GM19463 (cell line): Measurements from ENCODE around the gene TEKT1.
"Not testable (repeated sequence)": the region's sequence is repeated elsewhere in the genome, so short reads cannot be mapped to it uniquely, and the experiment has no call there.

ENCODE experiments used
- ATAC-seq: cut with Tn5 transposase; IDR thresholded peaks from one replicate; pipeline ENCODE4 v1.9.1; 2021; ENCODE audit warnings: mild to moderate bottlenecking, moderate library complexity; ENCODE audit not compliant: unreplicated experiment

TEKT1 gene

DNA sequence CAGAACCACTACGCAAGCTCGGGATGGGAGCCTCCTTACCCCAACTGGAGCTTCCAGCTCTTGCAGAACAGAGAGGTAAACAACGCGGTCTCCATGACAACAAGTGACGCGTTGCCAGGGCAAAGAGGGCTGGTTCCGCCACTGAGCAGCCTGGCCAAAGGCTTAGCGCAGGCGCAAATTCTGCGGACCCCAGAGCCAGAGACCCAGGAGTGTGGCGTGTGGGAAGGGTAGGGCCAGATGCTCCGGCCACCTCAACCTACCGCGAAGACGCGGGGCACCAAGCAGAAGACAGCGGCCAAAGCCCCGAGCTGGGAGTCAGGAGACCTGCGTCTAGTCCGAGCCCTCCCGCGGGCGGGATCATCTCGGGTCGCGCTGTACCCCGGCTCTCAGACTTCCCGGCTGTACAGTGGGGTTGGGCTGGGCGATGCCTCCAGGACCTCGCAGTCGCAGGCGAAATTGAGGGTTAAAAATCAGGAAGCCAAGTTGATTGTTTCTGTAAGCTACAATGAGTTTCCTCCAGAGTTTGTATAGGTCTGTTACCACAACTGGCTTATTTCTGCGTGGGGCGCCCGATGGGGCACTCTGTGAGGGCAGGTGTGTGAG, at the start of gene TEKT1:
Gene TEKT1 (minus strand): TSS at position 69 of the 603 bp plus-strand sequence. CDS start 1,353 bp downstream, outside the sequence.
- no peak for ATAC-seq

DNA sequence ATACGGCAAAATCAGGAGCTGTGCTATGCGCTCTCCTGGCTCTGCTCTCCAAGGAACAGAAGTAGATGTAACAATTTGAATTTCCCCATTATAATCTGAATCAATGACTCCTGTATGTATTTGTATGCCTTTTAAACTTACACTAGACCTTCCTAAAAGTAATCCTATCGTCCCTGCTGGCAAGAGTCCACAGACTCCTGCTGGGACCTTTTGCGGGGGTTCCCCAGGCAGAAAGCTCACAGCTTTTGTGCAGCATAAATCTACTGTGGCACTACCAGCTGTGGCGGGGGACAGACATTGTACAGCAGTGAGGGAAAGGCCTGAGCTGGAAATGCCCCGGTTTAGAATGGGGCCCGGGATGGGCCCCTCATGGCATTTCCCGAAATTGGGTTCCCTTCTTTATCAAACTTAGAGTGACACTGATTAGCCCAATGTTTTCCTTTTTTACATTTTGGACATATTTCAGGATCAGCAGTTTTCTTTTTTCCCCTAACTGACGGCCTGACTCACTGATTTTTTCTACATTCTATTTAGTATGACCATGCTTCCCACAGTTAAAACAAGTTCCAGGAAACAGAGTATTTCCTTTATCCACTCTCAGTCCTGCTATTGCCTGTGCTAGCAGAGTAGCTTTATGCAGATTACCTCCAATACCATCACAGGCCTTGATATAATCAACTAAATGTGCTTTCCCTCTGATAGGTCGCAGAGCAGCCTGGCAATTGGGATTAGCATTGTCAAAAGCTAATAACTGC, 47.9 kb upstream of the TEKT1 start:
- not testable (repeated sequence) for ATAC-seq

DNA sequence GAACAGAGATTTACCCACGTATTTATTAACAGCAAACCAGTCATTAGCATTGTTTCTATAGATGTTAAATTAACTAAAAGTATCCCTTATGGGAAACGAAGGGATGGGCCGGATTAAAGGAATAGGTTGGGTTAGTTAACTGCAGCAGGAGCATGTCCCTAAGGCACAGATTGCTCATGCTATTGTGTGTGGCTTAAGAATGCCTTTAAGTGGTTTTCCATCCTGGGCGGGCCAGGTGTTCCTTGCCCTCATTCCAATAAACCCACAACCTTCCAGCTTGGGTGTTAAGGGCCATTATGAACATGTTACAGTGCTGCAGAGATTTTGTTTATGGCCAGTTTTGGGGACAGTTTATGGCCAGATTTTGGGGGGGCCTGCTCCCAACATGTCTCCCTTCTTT, 43.7 kb upstream of the TEKT1 start:
- not testable (repeated sequence) for ATAC-seq

DNA sequence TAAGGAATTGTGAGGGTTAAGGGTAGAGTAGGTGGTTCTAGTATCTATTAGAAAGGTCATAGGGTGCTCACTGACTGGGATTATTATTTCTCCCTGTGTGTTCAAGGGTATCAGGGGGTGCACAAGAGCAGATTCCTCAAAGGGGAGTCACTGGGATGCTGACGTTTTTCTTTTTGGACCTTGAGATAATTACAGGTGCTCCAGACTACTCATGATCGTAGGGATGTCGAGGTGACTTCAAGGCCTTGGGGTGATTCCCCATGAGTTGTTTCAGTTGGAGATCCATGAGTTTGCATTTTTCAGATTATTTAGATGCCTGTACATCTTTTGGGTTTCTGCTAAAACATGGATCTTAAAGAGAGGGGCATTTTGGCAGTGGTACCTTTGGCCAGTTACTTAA, 41.4 kb upstream of the TEKT1 start:
- no peak for ATAC-seq

DNA sequence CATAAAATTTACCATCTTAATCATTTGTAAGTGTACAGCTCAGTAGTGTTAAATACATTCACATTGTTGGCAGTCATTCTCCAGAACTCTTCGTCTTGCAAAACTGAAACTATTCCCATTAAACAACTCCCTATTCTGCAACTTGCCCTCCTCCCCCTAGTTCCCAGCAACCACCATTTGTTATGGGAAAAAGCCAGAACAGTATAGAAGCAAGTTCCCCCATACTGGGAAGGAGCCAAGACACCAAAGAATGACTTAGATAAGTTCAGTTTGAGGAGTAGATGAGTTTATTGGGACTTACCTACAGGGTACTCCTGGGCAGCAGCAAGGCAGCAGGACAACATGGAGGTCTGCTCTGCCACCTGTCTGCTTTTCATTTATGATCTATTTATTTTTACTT, 39.3 kb upstream of the TEKT1 start:
- no peak for ATAC-seq

DNA sequence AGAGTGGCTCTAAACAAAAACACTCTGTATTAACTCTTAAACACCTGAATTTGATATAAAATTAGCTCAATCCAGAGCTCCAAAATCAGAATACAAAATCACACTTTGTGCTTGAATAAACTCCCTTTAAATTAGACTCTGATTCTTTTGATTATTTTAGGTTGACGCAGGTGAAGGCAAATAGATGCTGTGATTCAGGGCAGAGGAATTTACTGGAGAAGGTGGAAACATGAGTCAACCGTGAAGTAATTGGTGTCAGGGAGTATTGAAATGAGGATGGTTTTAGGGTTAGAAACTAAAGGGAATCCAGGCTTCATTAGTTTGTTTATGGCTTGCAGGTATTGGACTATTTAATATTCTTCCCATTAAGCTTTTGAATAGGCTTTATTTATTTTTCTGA, 37.1 kb upstream of the TEKT1 start:
- ATAC-seq = no peak

DNA sequence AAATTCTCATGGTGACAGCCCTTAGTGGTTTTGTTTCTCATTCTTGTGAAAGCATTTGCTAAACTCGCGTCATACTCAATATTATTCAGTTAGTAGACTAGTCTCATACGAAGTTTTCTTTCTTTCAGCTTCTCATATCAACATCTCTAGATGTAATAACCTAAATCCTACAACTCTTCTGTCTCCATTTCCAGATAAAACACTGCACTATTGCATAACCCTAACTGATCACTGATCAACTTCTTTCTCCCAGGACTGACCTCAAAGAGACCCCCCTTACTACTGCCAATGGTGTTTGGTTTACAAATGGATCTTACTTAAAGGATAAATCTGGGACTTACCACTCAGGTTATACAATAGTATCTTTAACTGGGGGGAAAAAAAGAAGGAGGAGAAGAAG, 36.3 kb upstream of the TEKT1 start:
- no peak for ATAC-seq

DNA sequence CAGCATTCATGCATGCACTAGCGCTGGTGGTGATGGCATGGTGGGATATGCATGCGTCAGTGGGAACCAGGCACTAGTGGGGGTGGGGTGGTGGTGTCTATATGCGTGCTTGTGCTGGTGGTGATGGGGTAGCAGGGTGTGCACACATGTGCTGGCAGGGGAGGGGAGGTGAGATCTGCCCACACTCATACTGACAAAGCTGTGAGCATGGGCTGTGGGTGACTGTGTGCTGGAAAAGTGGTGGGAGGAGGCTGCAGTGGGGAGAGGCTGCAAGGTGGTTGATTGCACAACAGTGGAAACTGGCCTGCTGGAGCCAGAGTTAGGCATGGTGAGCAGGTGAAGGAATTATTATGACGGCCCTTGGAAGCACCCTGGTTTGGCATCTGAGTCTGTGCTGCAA, 31.3 kb upstream of the TEKT1 start:
- no peak for ATAC-seq

DNA sequence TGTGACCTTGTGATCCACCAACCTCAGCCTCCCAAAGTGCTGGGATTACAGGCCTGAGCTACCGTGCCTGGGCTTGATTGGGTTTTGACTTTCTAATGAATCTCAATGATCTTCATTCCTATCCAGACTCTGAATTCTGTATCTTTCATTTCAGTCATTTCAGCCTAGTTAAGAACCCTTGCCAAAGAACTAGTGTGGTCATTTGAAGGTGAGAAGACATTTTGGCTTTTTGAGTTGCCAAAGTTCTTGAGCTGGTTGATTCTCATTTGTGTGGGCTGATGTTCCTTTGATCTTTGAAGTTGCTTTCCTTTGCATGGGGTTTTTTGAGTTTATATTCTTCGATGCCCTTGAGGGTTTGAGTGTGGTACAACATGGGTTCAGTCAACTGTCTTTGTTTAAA, 30.6 kb upstream of the TEKT1 start:
- no peak for ATAC-seq

DNA sequence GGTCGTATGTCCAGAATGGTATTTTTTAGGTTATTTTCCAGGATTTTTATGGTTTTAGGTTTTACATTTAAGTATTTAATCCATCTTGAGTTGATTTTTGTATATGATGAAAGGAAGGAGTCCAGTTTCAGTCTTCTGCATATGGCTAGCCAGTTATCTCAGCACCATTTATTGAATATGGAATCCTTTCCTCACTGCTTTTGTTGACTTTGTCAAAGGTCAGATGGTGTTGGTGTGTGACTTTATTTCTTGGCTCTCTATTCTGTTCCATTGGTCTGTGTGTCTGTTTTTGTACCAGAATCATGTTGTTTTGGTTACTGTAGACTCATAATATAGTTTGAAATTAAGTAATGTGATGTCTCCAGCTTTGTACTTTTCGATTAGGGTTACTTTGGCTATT, 26.4 kb upstream of the TEKT1 start:
- ATAC-seq = no peak

DNA sequence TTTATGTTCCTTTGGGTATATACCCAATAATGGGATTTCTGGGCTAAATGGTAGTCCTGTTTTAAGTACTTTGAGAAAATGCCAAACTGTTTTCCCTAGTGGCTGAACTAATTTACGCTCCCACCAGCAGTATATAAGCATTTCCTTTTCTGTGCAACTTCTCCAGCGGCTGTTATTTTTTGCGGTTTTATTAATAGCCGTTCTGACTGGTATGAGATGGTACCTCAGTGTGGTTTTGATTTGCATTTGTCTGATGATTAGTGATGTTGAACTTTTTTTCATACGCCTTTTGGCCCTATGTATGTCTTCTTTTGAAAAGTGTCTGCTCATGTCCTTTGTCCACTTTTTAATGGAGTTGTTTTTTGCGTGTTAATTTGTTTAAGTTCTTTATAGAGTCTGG, 25.8 kb upstream of the TEKT1 start:
- no peak for ATAC-seq

DNA sequence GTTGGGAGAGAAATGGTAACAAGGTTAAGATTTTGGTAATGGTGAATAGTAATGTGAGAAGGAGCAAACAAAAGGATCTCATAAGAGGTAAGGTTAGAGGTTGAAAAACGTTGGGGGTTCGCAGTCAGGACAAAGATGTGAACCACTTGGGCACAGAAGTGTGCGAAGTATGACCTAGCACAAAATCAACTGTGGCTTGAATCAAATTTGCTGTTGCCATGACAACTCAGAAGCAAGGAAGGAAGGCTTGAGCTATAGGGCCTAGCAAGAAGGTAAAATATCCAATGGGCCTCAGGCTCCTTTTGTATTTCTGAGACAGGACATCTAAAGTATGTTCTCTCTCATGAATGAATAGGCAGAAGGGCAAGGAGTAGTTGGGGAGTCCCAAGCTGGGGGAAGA, 24.5 kb upstream of the TEKT1 start:
- no peak for ATAC-seq

DNA sequence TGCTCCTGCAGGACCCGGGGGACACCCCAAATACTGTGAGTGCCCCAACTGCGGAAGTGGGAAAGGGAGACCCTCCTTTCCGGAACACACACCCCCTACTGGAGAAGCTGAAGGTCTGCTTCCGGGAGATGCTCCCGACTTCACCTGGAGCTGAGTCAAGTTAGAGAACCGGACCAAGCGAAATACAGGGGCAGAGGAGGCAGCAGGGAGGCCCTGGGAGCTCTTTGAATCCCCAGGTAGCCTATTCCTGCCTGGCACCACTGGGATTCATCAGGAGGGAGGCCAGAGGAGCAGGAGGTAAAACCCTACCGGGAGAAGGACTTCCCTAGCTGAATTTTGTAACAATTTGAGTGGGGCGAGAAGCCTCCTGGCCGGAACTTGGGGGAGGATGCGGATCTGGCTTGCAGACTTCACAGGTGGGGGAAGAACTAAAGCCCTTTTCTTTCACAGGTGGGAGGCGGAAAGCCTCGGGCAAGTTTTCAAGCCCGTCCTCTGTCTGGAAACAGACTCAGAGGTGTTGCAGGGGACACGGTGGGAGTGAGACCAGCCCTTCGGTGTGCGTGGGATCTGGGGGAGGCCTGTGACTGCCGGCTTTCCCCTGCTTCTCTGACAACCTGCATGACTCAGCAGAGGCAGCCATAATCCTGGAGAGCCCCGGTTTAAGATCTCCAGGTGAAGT, 22.4 kb upstream of the TEKT1 start:
- no peak for ATAC-seq

DNA sequence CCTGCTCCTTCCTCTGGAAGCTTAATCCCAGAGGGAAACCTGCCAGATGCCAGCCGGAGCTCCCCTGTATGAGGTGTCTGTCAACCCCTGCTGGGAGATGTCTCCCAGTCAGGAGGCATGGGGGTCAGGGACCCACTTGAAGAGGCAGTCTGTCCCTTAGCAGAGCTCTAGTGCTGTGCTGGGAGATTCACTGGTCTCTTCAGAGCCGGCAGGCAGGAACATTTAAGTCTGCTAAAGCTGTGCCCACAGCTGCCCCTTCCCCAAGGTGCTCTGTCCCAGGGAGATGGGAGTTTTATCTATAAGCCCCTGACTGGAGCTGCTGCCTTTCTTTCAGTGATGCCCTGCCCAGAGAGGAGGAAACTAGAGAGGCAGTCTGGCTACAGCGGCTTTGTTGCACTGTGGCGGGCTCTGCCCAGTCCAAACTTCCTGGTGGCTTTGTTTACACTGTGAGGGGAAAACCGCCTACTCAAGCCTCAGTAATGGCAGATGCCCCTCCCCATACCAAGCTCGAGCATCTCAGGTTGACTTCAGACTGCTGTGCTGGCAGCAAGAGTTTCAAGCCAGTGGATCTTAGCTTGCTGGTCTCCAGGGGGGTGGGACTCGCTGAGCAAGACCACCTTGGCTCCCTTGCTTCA, 17.1 kb upstream of the TEKT1 start:
- not testable (repeated sequence) for ATAC-seq

DNA sequence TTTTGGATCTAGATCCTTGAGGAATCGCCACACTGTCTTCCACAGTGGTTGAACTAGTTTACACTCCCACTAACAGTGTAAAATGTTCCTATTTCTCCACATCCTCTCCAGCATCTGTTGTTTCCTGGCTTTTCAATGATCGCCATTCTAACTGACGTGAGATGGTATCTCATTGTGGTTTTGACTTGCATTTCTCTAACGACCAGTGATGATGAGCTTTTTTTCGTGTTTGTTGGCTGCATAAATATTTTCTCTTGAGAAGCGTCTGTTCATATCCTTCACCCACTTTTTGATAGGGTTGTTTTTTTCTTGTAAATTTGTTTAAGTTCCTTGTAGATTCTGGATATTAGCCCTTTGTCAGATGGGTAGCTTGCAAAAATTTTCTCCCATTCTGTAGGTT, 14.6 kb upstream of the TEKT1 start:
- not testable (repeated sequence) for ATAC-seq

DNA sequence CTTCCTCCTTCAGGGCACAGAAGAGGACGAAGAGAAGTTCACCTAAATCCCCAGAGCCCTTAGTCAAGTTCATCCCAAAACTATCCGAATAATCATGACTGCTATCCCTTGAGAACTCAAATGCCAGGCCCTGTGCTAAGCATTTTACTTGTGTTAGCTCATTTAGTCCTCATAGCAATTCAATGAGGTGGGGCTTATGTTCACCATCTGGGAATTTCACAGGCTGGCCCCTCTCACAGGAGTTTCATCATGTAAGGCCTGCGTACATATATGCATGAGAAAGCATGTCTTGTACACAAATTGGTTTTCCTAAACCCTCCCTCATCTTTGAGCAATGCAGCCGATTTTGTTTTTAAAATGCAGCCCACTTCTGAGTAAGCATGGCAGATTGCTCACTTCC, 12.9 kb upstream of the TEKT1 start:
- not testable (repeated sequence) for ATAC-seq

DNA sequence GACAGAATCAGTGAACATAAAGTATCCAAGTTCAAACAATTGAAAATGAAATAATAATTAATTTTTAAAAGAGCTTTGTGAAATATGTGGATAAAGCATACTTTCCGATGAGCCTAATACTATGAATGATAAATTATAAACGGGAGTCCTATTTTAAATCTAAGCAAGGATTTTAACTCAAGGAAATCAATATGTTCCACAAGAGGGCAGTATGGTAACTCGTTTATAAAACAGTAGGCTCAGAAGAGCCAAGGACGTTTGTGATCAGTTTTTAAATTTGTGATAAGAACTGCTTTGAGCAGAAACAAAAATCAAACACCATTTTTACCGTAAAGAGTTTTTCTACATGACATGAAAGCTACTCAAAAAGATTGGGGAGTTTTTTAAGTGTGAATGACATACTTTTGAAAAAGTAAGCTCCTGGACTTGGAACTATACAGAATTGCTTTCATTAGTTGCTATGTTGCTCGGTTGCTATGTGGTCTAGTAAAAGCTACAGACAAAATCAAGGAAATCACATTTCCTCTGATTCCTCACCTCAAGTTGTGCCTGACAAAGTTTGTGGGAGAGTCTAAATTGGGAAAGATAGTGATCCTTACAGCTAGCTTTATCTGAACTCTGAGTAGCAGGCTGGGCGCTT, 11.8 kb upstream of the TEKT1 start:
- no peak for ATAC-seq

DNA sequence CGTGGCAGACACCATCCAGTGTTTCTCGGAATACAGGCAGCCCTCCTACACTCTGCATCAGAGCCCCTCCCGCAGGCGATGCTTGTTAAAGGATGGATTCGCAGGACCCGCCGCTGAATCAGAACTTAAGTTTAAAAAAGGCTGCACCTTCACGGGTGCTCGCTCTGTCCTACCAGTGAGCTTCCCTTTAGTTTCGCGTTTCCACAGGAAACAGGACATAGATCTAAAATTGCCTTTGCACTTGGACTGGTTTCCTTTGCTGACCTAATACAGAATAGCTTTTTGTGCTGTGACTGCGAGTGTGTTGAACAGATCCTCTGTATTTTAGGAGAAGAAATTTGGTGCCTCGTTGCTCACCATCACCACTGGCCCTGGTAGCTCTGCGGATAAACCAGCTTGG, 10.2 kb upstream of the TEKT1 start:
- ATAC-seq = not testable (repeated sequence)

DNA sequence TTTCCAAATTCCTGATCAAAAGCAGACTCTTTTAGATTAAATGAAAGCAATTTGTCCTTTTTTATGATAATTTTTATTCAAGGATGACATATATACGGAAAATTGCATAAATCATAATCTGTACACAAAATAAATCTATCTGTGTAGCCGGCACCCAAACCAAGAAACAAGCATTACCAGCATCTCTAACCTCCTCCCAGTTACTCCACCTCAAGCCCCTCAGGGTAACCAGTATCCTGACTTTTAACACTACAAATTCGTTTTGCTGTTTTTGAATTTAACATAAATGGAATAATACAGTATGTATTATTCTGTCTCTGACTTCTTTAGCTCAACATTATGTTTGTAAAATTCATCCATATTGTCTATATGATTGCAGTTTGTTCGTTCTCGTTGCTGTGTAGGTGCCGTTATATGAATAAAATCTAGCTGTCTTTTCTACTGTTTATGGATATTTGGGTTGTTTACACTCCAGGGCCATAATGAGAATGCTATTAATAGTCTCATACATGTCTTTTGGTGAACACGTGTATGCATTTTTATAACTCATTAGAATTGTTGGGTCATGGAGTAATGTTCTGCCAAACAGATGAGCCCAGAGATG, 1.0 kb downstream of the TEKT1 start:
- no peak for ATAC-seq

DNA sequence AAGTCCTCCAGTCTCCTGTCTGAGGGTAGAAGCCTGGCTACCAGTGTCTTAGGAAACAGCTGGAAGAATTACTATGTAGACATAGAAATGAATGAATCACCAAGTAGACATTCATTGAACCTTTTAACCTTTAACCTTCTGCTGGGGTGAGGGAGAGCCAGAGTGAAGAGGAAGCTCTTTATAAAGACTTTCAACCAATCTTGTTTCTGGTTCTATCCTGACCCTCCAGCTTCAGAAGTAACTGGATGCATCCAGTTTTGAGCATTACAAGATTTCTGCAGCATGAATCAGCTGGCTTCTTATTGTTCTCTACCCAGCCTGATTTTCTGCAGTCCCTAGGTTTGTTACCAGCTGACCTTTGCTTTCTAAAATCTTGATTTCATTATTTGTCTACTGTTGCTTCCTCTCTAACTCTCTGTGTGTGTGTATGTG, 8.5 kb downstream of the TEKT1 start:
- ATAC-seq = no peak

DNA sequence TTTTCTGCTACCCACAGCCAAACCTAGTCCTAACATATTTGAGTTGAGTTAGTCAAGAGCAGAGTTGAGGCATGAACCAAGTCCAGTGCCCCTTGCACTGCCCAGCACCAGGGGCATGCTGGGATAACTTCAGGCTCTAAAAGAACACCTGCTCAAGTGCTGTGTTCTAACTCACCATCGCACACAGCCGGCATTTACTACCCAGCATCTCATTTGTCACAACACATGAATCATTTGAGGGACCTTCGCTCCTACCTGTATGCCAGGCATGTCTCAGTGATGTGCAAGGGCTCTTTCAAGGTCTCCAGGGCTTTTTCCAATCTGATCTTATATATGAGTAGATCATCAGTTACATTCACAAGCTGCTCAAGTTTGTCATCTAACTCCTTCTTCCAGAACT, 12.6 kb downstream of the TEKT1 start:
- no peak for ATAC-seq
